Urinary bladder (tissue), 4 donors: ENCODE results near the gene PNMA3. TPM values are rescaled to one million over a fixed set of nuclear protein-coding genes. Genes with fewer than 3 reads are reported as not detected.
"Not testable (repeated sequence)": the region's sequence is repeated elsewhere in the genome, so short reads cannot be mapped to it uniquely, and the experiment has no call there.

Experiments
- DNase-seq: peaks from one replicate; pipeline ENCODE4 v3.0.0-alpha.2; 2015; ENCODE audit errors: extremely low spot score
- H3K27ac ChIP-seq: one replicate; pipeline ENCODE4 v1.5.1; 2013; ENCODE audit warnings: low read depth, mild to moderate bottlenecking, moderate library complexity
- H3K36me3 ChIP-seq: one replicate; pipeline ENCODE4 v1.6.1; 2013; ENCODE audit warnings: mild to moderate bottlenecking, moderate library complexity; ENCODE audit not compliant: insufficient read depth
- H3K4me1 ChIP-seq: one replicate; pipeline ENCODE4 v1.6.1; 2013; ENCODE audit warnings: mild to moderate bottlenecking, moderate library complexity; ENCODE audit not compliant: insufficient read depth
- H3K4me3 ChIP-seq: one replicate; pipeline ENCODE4 v1.5.1; 2013; ENCODE audit warnings: low read depth, low read length
- WGBS: extraction: QIAGEN DNeasy Blood & Tissue Kit; methylation state at CpG from one replicate; pipeline ENCODE4 v1.1.7; 2013; 5-methylcytosine and 5-hydroxymethylcytosine counted together
- polyA plus RNA-seq: library from polyadenylated mRNA; stranded (reverse); fragments of 200-250 nt; gene quantifications from one replicate; pipeline ENCODE4 v1.2.3, GENCODE V29; 2013
- total RNA-seq: library from RNA; depleted of rRNA; stranded (reverse); fragments of >200 nt; gene quantifications from one replicate; pipeline ENCODE4 v1.2.3, GENCODE V29; 2014
- donor health status: healthy with polysubstance abuse.
- donor health status: healthy.

Gene PNMA3
- total and polyA plus RNA-seq, 2 donors = 0.08 to 0.42 TPM

GRCh38 chrX:153060095-153060445 is 3.8 kb downstream of the PNMA3 start:
- Histone ChIP-seq H3K36me3 (no peaks in the 10 kb centered on the region), H3K4me1 (no peaks in the 10 kb centered on the region), H3K4me3 (no peak overlapping the region), H3K27ac (no peak overlapping the region)
- DNase-seq = no peak
- WGBS = 71% methylated on average over 8 of the region's 8 CpGs

DNA sequence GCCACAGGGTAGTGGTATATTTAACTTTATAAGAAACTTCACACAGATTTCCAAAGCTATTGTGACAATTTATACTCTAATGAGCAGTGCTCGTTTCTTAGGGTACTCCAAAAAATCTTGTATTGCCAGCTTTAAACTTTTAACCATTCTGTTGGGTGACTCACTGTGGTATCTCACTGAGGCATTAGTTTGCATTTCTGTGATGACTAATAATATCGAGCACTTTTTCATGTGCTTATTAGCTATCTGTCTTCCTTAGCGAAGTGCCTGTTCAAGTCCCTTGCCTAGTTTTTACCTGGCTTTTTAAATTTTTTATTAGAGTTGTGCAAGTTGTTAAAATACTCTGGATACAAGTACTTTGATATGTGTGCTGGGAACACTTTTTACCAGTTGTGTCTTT is 5.5 kb downstream of the PNMA3 start:
- Histone ChIP-seq H3K4me3 (no peak overlapping the region), H3K4me1 (no peaks in the 10 kb centered on the region), H3K36me3 (no peaks in the 10 kb centered on the region), H3K27ac (no peak overlapping the region)
- no peak for DNase-seq
- WGBS = 40% methylated on average over 3 of the region's 3 CpGs

GRCh38 chrX:153063315-153063714 is 7.0 kb downstream of the PNMA3 start:
- H3K4me3 ChIP-seq = no peak overlapping the region
- no peak for DNase-seq
- H3K4me1 ChIP-seq = no peaks in the 10 kb centered on the region
- no peak overlapping the region for H3K27ac ChIP-seq
- no peaks in the 10 kb centered on the region for H3K36me3 ChIP-seq

GRCh38 chrX:153064061-153064460 is 7.8 kb downstream of the PNMA3 start:
- 69% methylated on average over 2 of the region's 2 CpGs for WGBS

DNA sequence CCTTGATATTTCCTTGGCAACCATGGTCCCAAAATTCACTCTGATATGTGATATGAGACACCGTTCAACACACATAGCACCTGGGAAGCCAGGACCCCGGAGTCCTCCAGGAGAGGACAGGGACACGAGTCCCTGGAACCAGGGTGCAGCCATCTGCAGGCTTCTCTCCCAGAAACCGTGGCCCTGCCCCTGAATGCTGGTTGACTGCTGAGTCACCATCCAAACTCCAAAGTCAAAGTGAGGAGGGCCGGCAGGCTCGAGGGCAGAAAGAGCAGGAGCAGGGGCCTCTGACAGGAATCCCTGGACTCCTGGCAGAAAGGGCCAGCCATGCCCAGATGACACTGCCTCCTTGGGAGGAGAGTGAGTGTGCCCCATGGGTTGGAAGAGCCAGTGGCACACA is 9.1 kb downstream of the PNMA3 start:
- Histone ChIP-seq H3K4me3 (no peak overlapping the region), H3K36me3 (no peaks in the 10 kb centered on the region), H3K27ac (no peak overlapping the region), H3K4me1 (no peaks in the 10 kb centered on the region)
- no peak for DNase-seq
- 80% methylated on average over 6 of the region's 6 CpGs for WGBS

More at GRCh38 chrX:153064061-153064460, 7.8 kb downstream of the PNMA3 start:
- H3K4me3 ChIP-seq = no peak overlapping the region
- H3K36me3 ChIP-seq = no peaks in the 10 kb centered on the region
- H3K4me1 ChIP-seq = no peaks in the 10 kb centered on the region
- H3K27ac ChIP-seq = no peak overlapping the region
- DNase-seq = no peak

GRCh38 chrX:153066402-153066801 is 10.1 kb downstream of the PNMA3 start:
- H3K4me3 ChIP-seq = not testable (repeated sequence)

DNA sequence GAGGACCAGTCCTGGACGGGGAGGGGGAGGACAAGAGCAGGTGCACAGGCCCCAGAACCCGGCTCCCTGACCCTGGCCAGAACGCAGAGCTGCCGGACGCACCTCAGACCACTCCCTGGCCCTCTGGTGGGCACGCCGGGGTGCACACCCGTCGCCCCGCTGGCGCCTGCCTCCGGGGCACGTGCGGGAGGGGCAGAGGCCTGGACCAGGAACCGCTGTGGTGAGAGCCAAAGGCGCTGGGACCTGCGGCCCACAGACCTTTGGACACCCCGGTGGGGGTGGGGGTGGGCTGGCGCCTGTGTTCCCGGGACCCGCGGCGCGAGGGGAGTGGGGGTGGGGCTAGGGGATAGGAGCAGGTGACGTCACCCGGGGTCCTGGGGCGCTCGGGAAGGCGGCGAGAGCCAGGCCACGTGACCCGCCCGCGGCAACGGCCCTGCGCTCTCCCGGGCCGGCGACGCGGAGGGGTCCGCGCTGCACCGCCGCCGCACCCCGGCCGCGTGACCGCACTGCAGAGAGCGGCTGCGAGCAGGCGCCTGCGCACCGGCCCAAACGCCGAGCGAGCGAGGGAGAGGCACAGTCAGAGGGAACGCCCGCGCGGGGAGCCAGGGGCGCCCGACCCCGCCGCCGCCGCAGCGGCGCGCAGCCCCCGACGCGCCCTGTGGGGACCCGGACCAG is 15.8 kb downstream of the PNMA3 start, which contains the start of gene PNMA6A:
Gene PNMA6A, plus strand, starts transcription at position 546 of the 675 bp plus-strand sequence. CDS start 609 bp downstream, outside the sequence.
- not testable (repeated sequence) for H3K4me3 ChIP-seq, H3K36me3 ChIP-seq, H3K27ac ChIP-seq, DNase-seq, H3K4me1 ChIP-seq
- WGBS = no CpG with 5 or more reads among the region's 76 CpGs

More at GRCh38 chrX:153066402-153066801, 10.1 kb downstream of the PNMA3 start:
- no CpG with 5 or more reads among the region's 12 CpGs for WGBS
- DNase-seq, H3K36me3 ChIP-seq, H3K27ac ChIP-seq, H3K4me1 ChIP-seq: not testable (repeated sequence)

DNA sequence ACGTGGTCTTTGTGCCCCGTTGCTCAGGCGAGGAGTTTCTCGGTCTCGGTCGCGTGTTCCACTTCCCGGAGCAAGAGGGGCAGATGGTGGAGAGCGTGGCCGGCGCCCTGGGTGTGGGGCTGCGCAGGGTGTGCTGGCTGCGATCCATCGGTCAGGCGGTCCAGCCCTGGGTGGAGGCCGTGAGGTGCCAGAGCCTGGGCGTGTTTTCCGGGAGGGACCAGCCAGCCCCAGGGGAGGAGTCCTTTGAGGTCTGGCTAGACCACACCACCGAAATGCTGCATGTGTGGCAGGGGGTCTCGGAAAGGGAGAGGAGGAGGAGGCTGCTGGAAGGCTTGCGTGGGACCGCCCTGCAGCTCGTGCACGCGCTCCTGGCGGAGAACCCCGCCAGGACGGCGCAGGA is 17.1 kb downstream of the PNMA3 start:
- not testable (repeated sequence) for H3K4me1 ChIP-seq, H3K27ac ChIP-seq, DNase-seq, H3K36me3 ChIP-seq, H3K4me3 ChIP-seq
- 83% methylated on average over 3 of the region's 29 CpGs for WGBS

GRCh38 chrX:153074262-153074899 is 18.1 kb downstream of the PNMA3 start:
- no peak for DNase-seq
- Histone ChIP-seq H3K4me3 (no peak overlapping the region), H3K27ac (no peak overlapping the region), H3K4me1 (no peaks in the 10 kb centered on the region), H3K36me3 (no peaks in the 10 kb centered on the region)
- WGBS = 86% methylated on average over 18 of the region's 24 CpGs

DNA sequence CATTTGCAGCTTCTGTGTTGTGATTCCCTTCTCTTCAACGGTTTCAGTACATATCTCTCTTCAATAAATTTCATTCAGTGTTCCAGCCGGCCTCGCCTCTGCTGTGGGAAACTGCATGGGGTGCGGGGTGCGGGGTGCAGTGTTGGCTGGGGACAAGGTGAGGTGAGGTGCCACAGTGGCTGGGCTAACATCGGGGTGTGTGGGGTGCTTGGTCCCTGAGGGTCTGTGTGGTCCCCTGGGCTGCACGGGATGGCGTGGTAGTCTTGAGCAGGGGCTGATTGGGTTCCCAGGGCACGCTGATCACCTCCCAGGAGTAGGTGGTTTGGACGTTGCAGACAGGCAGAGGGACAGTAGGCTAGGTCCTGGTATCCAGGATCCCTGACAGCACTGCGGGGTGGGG is 18.7 kb downstream of the PNMA3 start:
- no peaks in the 10 kb centered on the region for H3K4me1 ChIP-seq
- H3K4me3 ChIP-seq = no peak overlapping the region
- DNase-seq = no peak
- 91% methylated on average over 11 of the region's 11 CpGs for WGBS
- no peaks in the 10 kb centered on the region for H3K36me3 ChIP-seq
- no peak overlapping the region for H3K27ac ChIP-seq

- 94% methylated on average over 9 of the region's 14 CpGs for WGBS
- no peaks in the 10 kb centered on the region for H3K4me1 ChIP-seq
- no peak overlapping the region for H3K27ac ChIP-seq
- no peak overlapping the region for H3K4me3 ChIP-seq
- DNase-seq = no peak
- no peaks in the 10 kb centered on the region for H3K36me3 ChIP-seq
These were observed 19.1 kb downstream of the PNMA3 start for GRCh38 chrX:153075366-153075765.

GRCh38 chrX:153077437-153078135 is 21.3 kb downstream of the PNMA3 start:
- DNase-seq, H3K36me3 ChIP-seq, H3K4me3 ChIP-seq, H3K4me1 ChIP-seq, H3K27ac ChIP-seq: not testable (repeated sequence)
- no CpG with 5 or more reads among the region's 76 CpGs for WGBS

- H3K4me3 ChIP-seq, DNase-seq, H3K36me3 ChIP-seq, H3K4me1 ChIP-seq, H3K27ac ChIP-seq: not testable (repeated sequence)
- 72% methylated on average over 9 of the region's 23 CpGs for WGBS
These were observed 27.1 kb downstream of the PNMA3 start for GRCh38 chrX:153083238-153083923.
